Measurements from ENCODE around the gene RAB3GAP1.
"Not testable (repeated sequence)": the region's sequence is repeated elsewhere in the genome, so short reads cannot be mapped to it uniquely, and the experiment has no call there.

Gene RAB3GAP1

GRCh38 chr2:135011633-135012032, 40.5 kb upstream of the RAB3GAP1 start:
- in situ Hi-C loops (cut with HindIII; ENCODE audit: low sequenced_read_pairs), result no loop called here
- TF ChIP-seq CTCF (IDR thresholded peaks at IDR 0.05; ENCODE audit: low read depth, low read length, missing control alignments), result no peak
- no peak overlapping the region for H3K4me3 ChIP-seq (ENCODE audit: low read depth, low read length)
- DNase-seq (ENCODE audit: low read depth), result no peak

- in situ Hi-C loops (cut with HindIII; ENCODE audit: low sequenced_read_pairs), result no loop called here
- DNase-seq (ENCODE audit: low read depth), result no peak
- no peak overlapping the region for H3K4me3 ChIP-seq (ENCODE audit: low read depth, low read length)
- TF ChIP-seq CTCF (IDR thresholded peaks at IDR 0.05; ENCODE audit: low read depth, low read length, missing control alignments), result no peak
Observed at GRCh38 chr2:135021618-135022017, 30.5 kb upstream of the RAB3GAP1 start.

GRCh38 chr2:135022952-135023880, 28.9 kb upstream of the RAB3GAP1 start:
- no peak for TF ChIP-seq CTCF (IDR thresholded peaks at IDR 0.05; ENCODE audit: low read depth, low read length, missing control alignments)
- H3K4me3 ChIP-seq (ENCODE audit: low read depth, low read length), result no peak overlapping the region
- in situ Hi-C loops (cut with HindIII; ENCODE audit: low sequenced_read_pairs), result no loop called here
- DNase-seq (ENCODE audit: low read depth), result no peak

- H3K4me3 ChIP-seq (ENCODE audit: low read depth, low read length), result no peak overlapping the region
- in situ Hi-C loops (cut with HindIII; ENCODE audit: low sequenced_read_pairs), result no loop called here
- TF ChIP-seq CTCF (IDR thresholded peaks at IDR 0.05; ENCODE audit: low read depth, low read length, missing control alignments), result no peak
- DNase-seq (ENCODE audit: low read depth), result no peak
Observed at GRCh38 chr2:135023886-135024485, 28.1 kb upstream of the RAB3GAP1 start.

- TF ChIP-seq CTCF (IDR thresholded peaks at IDR 0.05; ENCODE audit: low read depth, low read length, missing control alignments), result no peak
- no peak for DNase-seq (ENCODE audit: low read depth)
- in situ Hi-C loops (cut with HindIII; ENCODE audit: low sequenced_read_pairs), result no loop called here
- no peak overlapping the region for H3K4me3 ChIP-seq (ENCODE audit: low read depth, low read length)
Observed at GRCh38 chr2:135029481-135030134, 22.5 kb upstream of the RAB3GAP1 start.

GRCh38 chr2:135030826-135031225, 21.3 kb upstream of the RAB3GAP1 start:
- peak; percentile 66 for DNase-seq (ENCODE audit: low read depth)
- in situ Hi-C loops (cut with HindIII; ENCODE audit: low sequenced_read_pairs), result no loop called here
- no peak overlapping the region for H3K4me3 ChIP-seq (ENCODE audit: low read depth, low read length)
- no peak for TF ChIP-seq CTCF (IDR thresholded peaks at IDR 0.05; ENCODE audit: low read depth, low read length, missing control alignments)

- DNase-seq (ENCODE audit: low read depth); in situ Hi-C loops (cut with HindIII; ENCODE audit: low sequenced_read_pairs); H3K4me3 ChIP-seq (ENCODE audit: low read depth, low read length): not testable (repeated sequence)
Observed at GRCh38 chr2:135033216-135033615, 18.9 kb upstream of the RAB3GAP1 start.
